Measurements from ENCODE around the gene STRN3.

Gene STRN3

DNA sequence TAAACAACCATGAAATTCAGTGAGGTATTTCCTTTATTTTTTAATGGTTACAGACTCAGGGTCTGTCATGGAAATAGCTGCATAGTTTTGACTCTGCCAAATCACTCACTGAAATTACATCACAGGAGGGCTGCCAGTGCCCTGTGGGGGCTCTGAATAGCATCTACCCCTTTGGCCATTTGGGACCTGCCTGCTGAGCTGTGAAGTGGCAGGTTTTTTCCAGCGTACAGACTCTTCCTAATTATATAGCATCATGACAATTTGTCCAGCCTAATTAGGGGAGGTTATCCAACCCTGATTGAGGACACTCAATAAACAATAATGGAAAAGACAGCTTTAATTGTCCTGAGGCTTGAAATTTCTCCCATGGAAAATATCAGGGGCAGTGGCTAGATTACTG is 153.6 kb downstream of the STRN3 start:
- DNase-seq (ENCODE audit: low spot score): no peak

DNA sequence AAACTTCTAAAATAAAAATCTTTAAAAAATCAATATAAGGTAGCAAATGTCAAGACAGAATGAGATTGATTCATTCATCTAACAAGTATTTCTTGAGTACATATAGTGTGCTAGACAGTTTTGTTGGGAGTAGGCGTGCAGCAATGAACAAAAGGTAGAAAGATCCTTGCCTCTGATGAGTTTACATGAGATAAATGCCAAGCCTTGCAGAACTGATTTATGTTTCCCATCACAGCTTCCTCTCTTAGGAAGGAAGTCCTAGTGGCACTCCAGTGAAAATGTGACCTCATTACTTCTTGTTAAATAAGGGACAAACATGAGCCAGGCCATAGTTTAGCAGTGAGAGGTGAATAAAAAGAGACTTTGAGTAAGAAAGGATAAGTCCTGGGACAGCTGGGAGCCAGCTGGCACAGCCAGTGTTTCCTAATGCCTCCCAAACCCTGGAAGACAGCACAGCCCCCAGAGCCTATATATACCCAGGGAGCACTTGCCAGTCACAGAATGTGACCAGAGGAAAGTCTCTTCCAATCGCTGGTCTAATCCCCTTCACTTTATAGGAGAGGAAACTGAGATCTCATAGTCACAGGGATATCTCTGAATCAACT is 156.5 kb downstream of the STRN3 start:
- DNase-seq (ENCODE audit: low spot score): peak; percentile 6

DNA sequence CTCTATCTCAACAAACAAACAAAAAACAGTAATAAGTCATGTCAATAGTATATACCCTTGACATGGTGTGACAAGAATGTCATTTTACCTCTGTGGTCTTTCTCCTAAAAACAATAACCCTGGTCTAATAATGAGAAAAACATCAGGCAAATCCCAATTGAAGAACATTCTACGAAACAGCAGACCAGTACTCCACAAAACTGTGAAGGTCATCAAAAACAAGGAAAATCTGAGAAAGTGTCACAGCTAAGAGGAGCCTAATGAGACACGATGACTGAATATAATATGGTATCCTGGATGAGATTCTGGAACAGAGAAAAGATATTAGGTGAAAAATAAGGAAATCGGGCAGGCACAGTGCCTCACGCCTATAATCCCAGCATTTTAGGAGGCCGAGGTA is 157.4 kb downstream of the STRN3 start:
- no peak for DNase-seq (ENCODE audit: low spot score)

DNA sequence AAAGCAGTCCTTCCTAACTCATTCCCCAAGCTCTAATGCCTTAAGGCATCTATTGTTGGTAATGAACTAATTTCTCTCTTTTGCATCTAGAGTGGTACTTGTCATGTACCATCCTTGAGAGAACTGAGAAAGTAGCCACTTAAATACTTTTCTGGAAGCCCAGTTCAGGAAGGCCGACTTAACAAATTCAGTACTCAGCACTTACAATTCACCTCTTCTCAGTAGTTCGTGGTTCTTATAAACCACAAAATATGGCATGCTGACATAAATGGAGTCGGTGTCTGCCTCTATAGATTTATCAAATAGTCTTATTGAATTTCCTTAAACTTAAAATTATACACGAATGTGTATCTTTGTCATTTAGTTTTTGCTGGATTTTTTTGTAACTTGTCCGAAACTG is 161.2 kb downstream of the STRN3 start:
- no peak for DNase-seq (ENCODE audit: low spot score)

DNA sequence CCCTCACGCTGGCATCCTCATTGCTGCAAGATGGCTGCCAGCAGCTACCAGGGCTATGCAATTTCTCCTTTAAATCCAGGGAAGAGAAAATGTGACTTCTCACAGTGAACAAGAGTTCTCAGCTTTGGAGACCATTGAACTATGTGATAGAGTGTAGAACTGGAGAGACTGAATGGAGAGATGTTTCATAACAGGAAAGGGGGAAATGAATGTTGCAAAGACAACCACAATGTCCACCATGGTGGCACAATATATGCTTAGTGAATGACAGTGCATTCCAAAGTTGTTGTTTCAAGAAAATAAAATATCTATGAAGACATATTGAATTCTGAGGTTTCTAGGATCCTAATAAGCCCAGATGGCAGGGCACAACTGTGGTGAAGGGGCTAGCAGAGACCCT is 165.0 kb downstream of the STRN3 start:
- DNase-seq (ENCODE audit: low spot score): no peak

DNA sequence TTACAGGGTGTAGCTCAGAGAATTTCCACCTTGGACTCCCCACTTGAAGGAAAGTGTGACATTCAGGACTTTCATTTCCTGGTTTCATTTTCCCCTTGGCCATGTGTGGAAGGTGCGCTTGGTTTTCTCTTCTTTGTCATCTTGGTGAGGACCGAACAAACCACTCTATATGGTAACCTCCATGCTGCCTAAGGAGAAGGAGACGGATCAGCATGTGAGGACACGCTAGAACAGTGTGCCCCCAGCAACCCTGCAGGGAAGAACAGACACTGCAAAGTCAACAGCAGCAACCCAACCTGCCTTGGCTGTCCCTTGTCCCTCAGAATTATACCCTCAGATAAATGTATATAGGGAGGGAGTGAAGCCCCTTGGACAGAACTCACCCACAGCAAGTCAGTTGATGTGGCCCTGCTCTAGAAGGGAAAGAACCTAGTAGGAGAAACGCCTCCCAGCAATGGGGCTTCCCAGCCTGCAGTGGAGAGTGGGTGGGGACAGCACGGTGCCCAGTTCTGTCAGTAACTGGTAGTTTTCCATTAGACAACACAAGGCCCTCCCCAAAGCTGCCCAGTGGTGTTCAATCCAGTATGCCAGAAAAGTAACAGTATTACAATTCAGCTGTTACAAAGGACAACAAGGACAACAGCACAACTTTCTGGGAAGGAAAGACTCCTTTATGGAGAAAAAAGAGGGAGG is 170.7 kb downstream of the STRN3 start:
- DNase-seq (ENCODE audit: low spot score): no peak

DNA sequence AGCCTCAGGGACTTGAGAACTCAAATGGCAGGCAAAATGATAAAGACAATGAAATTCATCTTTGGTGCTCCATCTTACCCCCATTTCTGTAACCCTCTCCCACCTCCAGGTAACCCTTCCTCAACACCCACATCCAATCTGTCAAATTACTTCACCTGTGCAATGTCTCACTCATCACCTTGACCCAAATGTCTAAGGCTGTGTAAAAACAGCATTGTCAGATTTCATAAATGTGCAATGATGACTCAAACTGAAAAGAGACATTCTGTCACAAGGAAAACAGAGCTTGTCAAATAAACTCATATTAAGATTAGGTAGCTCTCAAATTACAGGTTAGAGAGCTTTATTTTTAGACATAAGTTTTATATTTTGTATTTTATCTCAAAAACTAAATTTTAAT is 171.7 kb downstream of the STRN3 start:
- DNase-seq (ENCODE audit: low spot score): no peak

DNA sequence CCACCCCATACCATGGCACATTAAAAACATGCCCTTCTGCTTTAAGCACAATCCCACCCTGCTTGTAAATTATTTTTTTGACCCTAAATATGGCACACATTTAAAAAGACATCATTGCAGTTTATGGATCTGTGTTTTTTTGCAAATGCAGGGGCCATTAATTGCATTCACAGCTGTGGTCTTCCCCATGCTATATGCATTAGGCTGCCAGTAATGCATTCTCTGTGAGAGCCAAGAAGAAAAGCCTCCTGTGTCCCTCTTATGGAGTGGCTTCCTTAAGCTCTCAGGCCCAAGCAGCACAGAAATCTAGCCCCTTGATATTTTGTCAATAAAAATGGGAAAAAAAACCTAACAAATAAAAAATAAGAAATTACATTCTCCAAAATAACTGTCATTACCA is 172.2 kb downstream of the STRN3 start:
- DNase-seq (ENCODE audit: low spot score): no peak

DNA sequence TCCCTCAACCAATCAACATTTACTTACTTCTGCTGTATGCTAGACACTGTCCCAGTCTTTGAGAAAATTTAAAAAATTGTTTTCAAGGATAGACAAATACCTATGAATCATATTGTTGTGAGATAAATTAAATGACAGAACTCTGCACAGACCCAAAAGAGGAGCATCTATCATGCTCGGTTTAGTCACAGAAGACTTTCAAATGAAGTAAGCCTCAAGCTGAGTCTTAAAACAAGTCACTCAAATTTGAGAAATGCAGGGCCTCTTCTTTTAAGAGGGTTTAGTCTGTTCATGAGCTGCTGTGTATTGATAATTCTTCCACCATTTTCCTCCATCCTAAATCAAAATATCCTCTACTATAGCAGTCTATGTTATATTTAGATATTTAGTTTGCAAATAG is 176.2 kb downstream of the STRN3 start:
- DNase-seq (ENCODE audit: low spot score): no peak

DNA sequence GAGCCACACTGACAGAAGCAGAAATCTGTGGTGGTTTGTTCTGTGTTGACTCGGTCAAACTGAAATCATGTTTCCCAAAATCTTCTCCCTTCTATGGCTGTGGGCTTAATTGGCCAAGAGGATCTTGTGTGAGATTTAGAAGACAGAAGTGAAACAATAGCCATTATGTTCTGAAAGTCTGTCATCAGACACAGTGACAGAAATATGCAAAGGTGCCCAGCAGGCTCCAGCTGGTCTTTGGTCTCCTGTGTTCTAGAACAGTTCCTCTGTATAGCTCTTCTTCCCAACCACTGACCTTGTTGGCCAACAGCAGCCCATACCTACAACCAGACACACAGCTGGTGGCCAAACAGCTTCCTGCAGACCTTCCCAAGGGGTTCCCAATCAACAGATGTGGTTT is 176.8 kb downstream of the STRN3 start:
- no peak for DNase-seq (ENCODE audit: low spot score)

DNA sequence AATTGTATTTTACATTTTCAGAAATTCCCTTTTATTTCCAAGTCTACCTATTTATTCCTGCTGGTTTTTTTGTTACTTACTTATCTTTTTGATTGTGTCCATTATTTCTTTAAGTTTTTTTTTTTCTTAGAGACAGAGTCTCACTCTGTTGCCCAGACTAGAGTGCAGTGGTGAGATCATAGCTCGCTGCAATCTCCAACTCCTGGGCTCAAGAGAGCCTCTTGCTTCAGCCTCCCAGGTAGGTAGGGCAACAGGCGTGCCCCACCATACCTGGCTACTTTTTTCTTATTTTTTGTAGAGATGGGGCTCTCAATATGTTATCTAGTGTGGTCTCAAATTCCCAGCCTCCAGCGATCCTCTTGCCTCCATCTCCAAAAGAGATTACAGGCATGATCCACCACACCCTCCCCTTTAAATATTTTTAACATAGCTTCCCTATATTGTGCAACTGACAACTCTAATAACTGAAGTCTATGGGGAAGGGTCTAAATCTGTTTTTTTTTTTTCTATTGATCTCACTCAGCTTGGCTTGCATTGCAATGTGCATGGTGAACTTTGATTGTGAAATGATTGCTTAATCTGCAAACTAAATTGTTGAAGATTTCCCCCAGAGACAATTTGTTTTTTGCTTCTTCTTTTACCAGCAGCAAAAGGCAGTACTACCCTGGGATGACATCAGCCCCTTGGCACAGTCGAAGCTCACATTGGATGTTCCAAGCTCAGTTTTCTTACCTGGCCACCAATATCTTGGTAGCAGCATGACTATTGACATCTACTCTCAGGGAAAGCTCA is 177.5 kb downstream of the STRN3 start:
- no peak for DNase-seq (ENCODE audit: low spot score)
